Fibroblast of lung (primary cell): Measurements from ENCODE around the gene GABBR2. TPM values are rescaled to one million over a fixed set of nuclear protein-coding genes. Genes with fewer than 3 reads are reported as not detected.

Source experiments
- DNase-seq, 2 donors: peaks; one replicate each; pipeline versions ENCODE4 v3.0.0 to v3.0.0-alpha.2; 2010; ENCODE audit warnings: low read depth in 2 of 2
- H2AFZ ChIP-seq: 2 replicates; pipeline ENCODE4 v1.5.1; 2012; ENCODE audit warnings: low read length, control low read depth, inconsistent platforms
- H3K27ac ChIP-seq: 2 replicates; pipeline ENCODE4 v1.5.1; 2011; ENCODE audit warnings: low read length, control low read depth; ENCODE audit not compliant: insufficient read depth
- H3K27me3 ChIP-seq: 2 replicates; pipeline ENCODE4 v1.5.1; 2011; ENCODE audit warnings: mild to moderate bottlenecking, low read length; ENCODE audit not compliant: control insufficient read depth, insufficient read depth
- H3K36me3 ChIP-seq: 2 replicates; pipeline ENCODE4 v1.5.1; 2011; ENCODE audit warnings: low read length; ENCODE audit not compliant: control insufficient read depth, insufficient read depth
- H3K4me1 ChIP-seq: 2 replicates; pipeline ENCODE4 v1.5.1; 2011; ENCODE audit warnings: low read length; ENCODE audit not compliant: control insufficient read depth, insufficient read depth; ENCODE audit errors: extremely low read depth
- H3K4me2 ChIP-seq: 2 replicates; pipeline ENCODE4 v1.5.1; 2011; ENCODE audit warnings: low read length, control low read depth; ENCODE audit not compliant: insufficient read depth; ENCODE audit errors: extremely low read depth
- H3K4me3 ChIP-seq, 4 experiments: fragments of 200-600 bp in 1 of 4; sonication (generic) in 1 of 4; replicated peaks in 1 of 4; 2 replicates each; pipeline ENCODE4 v1.5.1; 2011 to 2016; ENCODE audit warnings: low read length in 4 of 4, low read depth in 3 of 4, mild to moderate bottlenecking in 3 of 4, control low read depth in 2 of 4, inconsistent platforms in 1 of 4, mixed read lengths in 1 of 4; ENCODE audit not compliant: insufficient read depth in 1 of 4; ENCODE audit errors: control extremely low read depth in 1 of 4
- H3K79me2 ChIP-seq: 2 replicates; pipeline ENCODE4 v1.5.1; 2012; ENCODE audit warnings: mild to moderate bottlenecking, low read length, inconsistent platforms; ENCODE audit not compliant: control insufficient read depth, insufficient read depth
- H3K9ac ChIP-seq: 2 replicates; pipeline ENCODE4 v1.5.1; 2011; ENCODE audit warnings: mild to moderate bottlenecking, low read length, control low read depth; ENCODE audit not compliant: insufficient read depth
- H3K9me3 ChIP-seq: 2 replicates; pipeline ENCODE4 v1.5.1; 2012; ENCODE audit warnings: low read depth, low read length; ENCODE audit not compliant: control insufficient read depth, insufficient read depth
- H4K20me1 ChIP-seq: 2 replicates; pipeline ENCODE4 v1.5.1; 2011; ENCODE audit warnings: low read length; ENCODE audit not compliant: control insufficient read depth, insufficient read depth; ENCODE audit errors: extremely low read depth
- EZH2 ChIP-seq: IDR thresholded peaks from 2 replicates; pipeline ENCODE4 v1.5.1; 2012; ENCODE audit warnings: low read length, control low read depth, mild to moderate bottlenecking; ENCODE audit errors: missing control alignments
- polyA plus RNA-seq, 2 donors: library from polyadenylated mRNA; depleted of rRNA in 1 of 2; stranded (reverse) in 1 of 2; unstranded in 1 of 2; fragments of >200 nt; gene quantifications; 2 replicates each; pipeline ENCODE4 v1.2.1, GENCODE V29; 2011 to 2012; ENCODE audit warnings: missing spikeins in 1 of 2
- total RNA-seq: library from RNA; depleted of rRNA; stranded (reverse); fragments of >200 nt; gene quantifications from 2 replicates; pipeline ENCODE4 v1.2.1, GENCODE V29; 2014
- TF ChIP-seq, protein P1 (sequence below), 2 donors: IDR thresholded peaks in 1 of 2; conservative IDR thresholded peaks in 1 of 2; 1 replicate in 1 of 2; 2 replicates in 1 of 2; pipeline ENCODE4 v1.5.1; 2011 to 2012; ENCODE audit warnings: low read length in 2 of 2, control low read depth in 1 of 2, inconsistent platforms in 1 of 2, low read depth in 1 of 2, mild to moderate bottlenecking in 1 of 2

The GABBR2 gene
- total and polyA plus RNA-seq, 2 donors (not counting 1 experiment from before 2014, with no cell fraction given): 0.32 to 0.33 TPM

DNA sequence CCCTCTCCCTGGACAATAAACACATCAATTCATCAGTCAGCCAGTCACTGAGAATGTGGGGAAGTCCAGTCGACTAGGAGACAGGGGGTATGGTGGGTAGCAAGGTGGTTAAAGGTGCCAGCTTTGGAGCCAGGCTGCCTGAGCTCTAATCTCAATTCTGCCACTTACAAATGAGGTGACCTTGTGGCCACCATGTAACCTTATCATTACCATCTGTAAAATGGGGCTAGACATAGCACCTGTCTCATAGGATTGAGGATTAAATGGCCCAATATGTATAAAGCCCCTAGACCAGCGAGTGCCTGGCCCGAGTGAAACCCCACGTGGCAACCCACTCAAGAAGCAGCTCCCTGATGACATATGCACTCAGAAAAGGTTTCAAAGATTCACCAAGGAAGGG is 380.0 kb downstream of the GABBR2 start:
- DNase-seq: no peak

DNA sequence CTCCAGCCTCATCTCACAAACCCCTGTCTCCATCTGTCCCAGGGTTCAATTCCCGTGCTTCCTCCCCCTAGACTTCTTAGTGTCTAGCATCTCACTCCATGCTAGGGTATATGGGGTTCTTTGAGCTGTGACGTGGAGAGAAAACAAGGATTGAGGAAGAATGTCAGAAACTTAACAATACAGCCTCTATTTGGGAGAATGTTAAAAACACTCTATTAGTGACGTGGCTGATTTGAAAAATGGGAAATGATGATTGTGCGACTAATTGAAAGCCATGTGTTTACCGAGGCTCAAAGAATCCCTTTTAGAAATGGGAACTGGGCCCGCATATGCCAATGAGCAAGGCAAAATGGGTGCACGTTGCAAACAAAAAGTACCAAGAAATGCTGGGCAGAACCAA is 380.6 kb downstream of the GABBR2 start:
- no peak overlapping the region for H3K4me2 ChIP-seq
- DNase-seq: no peak
- no peak overlapping the region for H3K9ac ChIP-seq
- H2AFZ ChIP-seq: no peak overlapping the region
- no peak overlapping the region for H3K4me3 ChIP-seq
- H3K27ac ChIP-seq: no peak overlapping the region
- TF ChIP-seq, protein P1, sequence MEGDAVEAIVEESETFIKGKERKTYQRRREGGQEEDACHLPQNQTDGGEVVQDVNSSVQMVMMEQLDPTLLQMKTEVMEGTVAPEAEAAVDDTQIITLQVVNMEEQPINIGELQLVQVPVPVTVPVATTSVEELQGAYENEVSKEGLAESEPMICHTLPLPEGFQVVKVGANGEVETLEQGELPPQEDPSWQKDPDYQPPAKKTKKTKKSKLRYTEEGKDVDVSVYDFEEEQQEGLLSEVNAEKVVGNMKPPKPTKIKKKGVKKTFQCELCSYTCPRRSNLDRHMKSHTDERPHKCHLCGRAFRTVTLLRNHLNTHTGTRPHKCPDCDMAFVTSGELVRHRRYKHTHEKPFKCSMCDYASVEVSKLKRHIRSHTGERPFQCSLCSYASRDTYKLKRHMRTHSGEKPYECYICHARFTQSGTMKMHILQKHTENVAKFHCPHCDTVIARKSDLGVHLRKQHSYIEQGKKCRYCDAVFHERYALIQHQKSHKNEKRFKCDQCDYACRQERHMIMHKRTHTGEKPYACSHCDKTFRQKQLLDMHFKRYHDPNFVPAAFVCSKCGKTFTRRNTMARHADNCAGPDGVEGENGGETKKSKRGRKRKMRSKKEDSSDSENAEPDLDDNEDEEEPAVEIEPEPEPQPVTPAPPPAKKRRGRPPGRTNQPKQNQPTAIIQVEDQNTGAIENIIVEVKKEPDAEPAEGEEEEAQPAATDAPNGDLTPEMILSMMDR (conservative IDR thresholded peaks at IDR 0.05 in 1 of 2, IDR thresholded peaks at IDR 0.05 in 1 of 2; ENCODE audit: low read depth in 1 of 2, low read length in 2 of 2): no peak
- no peak for TF ChIP-seq EZH2
- H4K20me1 ChIP-seq: no peaks in the 10 kb centered on the region
- peaks cover 16% of the 10 kb centered on the region for H3K4me1 ChIP-seq
- no peaks in the 10 kb centered on the region for H3K36me3 ChIP-seq
- no peaks in the 10 kb centered on the region for H3K79me2 ChIP-seq
- H3K9me3 ChIP-seq: no peaks in the 10 kb centered on the region
- no peaks in the 10 kb centered on the region for H3K27me3 ChIP-seq

More for the DNA sequence above, 380.0 kb downstream of the GABBR2 start:
- Histone ChIP-seq H3K4me1 (peaks cover 16% of the 10 kb centered on the region), H4K20me1 (no peaks in the 10 kb centered on the region), H3K9me3 (no peaks in the 10 kb centered on the region), H3K4me2 (no peak overlapping the region), H3K27me3 (no peaks in the 10 kb centered on the region), H3K79me2 (no peaks in the 10 kb centered on the region), H3K9ac (no peak overlapping the region), H3K36me3 (no peaks in the 10 kb centered on the region), H3K4me3 (no peak overlapping the region), H3K27ac (no peak overlapping the region), H2AFZ (no peak overlapping the region)
- no peak for TF ChIP-seq EZH2
- TF ChIP-seq, protein P1 (conservative IDR thresholded peaks at IDR 0.05 in 1 of 2, IDR thresholded peaks at IDR 0.05 in 1 of 2; ENCODE audit: low read depth in 1 of 2, low read length in 2 of 2): no peak

DNA sequence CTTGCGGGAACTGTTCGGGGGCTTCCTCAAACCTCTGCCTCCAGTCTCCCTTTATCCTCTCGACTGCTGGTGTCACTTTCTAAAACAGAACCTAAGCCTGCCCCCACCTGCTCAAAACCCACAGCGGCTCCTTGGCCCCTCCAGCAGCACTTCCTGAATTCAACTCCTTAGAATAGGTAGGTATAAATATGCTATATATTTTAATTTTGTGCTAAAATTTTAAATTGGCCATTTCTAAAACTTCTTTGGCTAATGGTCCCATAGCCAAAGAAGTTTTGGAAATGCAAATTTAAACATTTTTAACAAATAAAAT is 381.5 kb downstream of the GABBR2 start:
- no peaks in the 10 kb centered on the region for H4K20me1 ChIP-seq
- H3K4me2 ChIP-seq: no peak overlapping the region
- TF ChIP-seq, protein P1 (conservative IDR thresholded peaks at IDR 0.05 in 1 of 2, IDR thresholded peaks at IDR 0.05 in 1 of 2; ENCODE audit: low read depth in 1 of 2, low read length in 2 of 2): no peak
- TF ChIP-seq EZH2: no peak
- H3K4me1 ChIP-seq: peaks cover 16% of the 10 kb centered on the region
- H2AFZ ChIP-seq: no peak overlapping the region
- no peak overlapping the region for H3K9ac ChIP-seq
- no peak for DNase-seq
- no peaks in the 10 kb centered on the region for H3K27me3 ChIP-seq
- H3K4me3 ChIP-seq: no peak overlapping the region
- H3K9me3 ChIP-seq: no peaks in the 10 kb centered on the region
- no peaks in the 10 kb centered on the region for H3K79me2 ChIP-seq
- no peaks in the 10 kb centered on the region for H3K36me3 ChIP-seq
- H3K27ac ChIP-seq: no peak overlapping the region
